Sigmoid colon (tissue), 4 donors: ENCODE data around the gene SLC25A13.

Source experiments
- CTCF ChIP-seq, 4 experiments: fragments of 450-650 bp in 3 of 4; fragments of 200-600 bp in 1 of 4; IDR thresholded peaks; one replicate each; pipeline ENCODE4 v1.5.1; 2016 to 2019; ENCODE audit warnings: antibody characterized with exemption in 4 of 4, mild to moderate bottlenecking in 3 of 4, moderate library complexity in 2 of 4
- EP300 ChIP-seq, 4 donors: sonication (generic); formaldehyde crosslinking; IDR thresholded peaks; one replicate each; pipeline ENCODE4 v1.6.1; 2017; ENCODE audit warnings: antibody characterized with exemption in 4 of 4
- POLR2A ChIP-seq, 2 donors: fragments of 450-650 bp; IDR thresholded peaks; one replicate each; pipeline ENCODE4 v1.6.1; 2016; ENCODE audit warnings: antibody characterized with exemption in 2 of 2, mild to moderate bottlenecking in 2 of 2, moderate library complexity in 2 of 2
- POLR2AphosphoS5 ChIP-seq, 4 donors: sonication (generic); formaldehyde crosslinking; IDR thresholded peaks; one replicate each; pipeline ENCODE4 v1.6.1; 2017; ENCODE audit warnings: antibody characterized with exemption in 4 of 4

- TF ChIP-seq CTCF (IDR thresholded peaks at IDR 0.05) (no peak), POLR2A (IDR thresholded peaks at IDR 0.05) (no peak), EP300 (IDR thresholded peaks at IDR 0.05) (no peak), POLR2AphosphoS5 (IDR thresholded peaks at IDR 0.05) (no peak)
These were observed 133.7 kb downstream of the SLC25A13 start for GRCh38 chr7:96188174-96188581.
